HepG2 (cell line): ENCODE measurements around the gene TENM3.

Experiments used
- ISL2 ChIP-seq: sonication (generic); formaldehyde crosslinking; IDR thresholded peaks from 2 replicates; pipeline ENCODE4 v1.5.0; 2020; ENCODE audit warnings: missing genetic modification reagents
- POLR2AphosphoS5 ChIP-seq: IDR thresholded peaks from 2 replicates; pipeline ENCODE4 v1.6.1; 2012; ENCODE audit warnings: low read depth, low read length

GRCh38 chr4:182688081-182688480 is 444.9 kb downstream of the TENM3 start:
- TF ChIP-seq ISL2 (CRISPR knock-in tag) (no peak), POLR2AphosphoS5 (no peak)
